Ovary (tissue), 9 donors: Measurements from ENCODE around the gene PKMYT1. TPM values are rescaled to one million over a fixed set of nuclear protein-coding genes. Genes with fewer than 3 reads are reported as not detected.

Source experiments
- DNase-seq, 5 donors: peaks; one replicate each; pipeline ENCODE4 v3.0.0-alpha.2; 2019 to 2020
- H3K27ac ChIP-seq, 2 donors: fragments of 200-600 bp; one replicate each; pipeline versions ENCODE4 v1.5.1 to v1.8.0; 2019 to 2022
- H3K27me3 ChIP-seq: fragments of 200-600 bp; one replicate; pipeline ENCODE4 v1.8.0; 2022
- H3K36me3 ChIP-seq: fragments of 200-600 bp; sonication (generic); one replicate; pipeline ENCODE4 v1.5.1; 2019
- H3K4me1 ChIP-seq: one replicate; pipeline ENCODE4 v1.8.1; 2013; ENCODE audit warnings: mild to moderate bottlenecking, moderate library complexity; ENCODE audit not compliant: insufficient read depth
- H3K4me3 ChIP-seq: fragments of 200-600 bp; sonication (generic); one replicate; pipeline ENCODE4 v1.5.1; 2017
- H3K9me3 ChIP-seq, 2 donors: fragments of 200-600 bp in 1 of 2; sonication (generic) in 1 of 2; one replicate each; pipeline versions ENCODE4 v1.5.1 to v1.8.1; 2013 to 2019; ENCODE audit warnings: mild to moderate bottlenecking in 1 of 2, moderate library complexity in 1 of 2
- EP300 ChIP-seq: sonication (generic); formaldehyde crosslinking; IDR thresholded peaks from one replicate; pipeline ENCODE4 v1.6.1; 2017; ENCODE audit warnings: antibody characterized with exemption
- POLR2A ChIP-seq: fragments of 450-650 bp; IDR thresholded peaks from one replicate; pipeline ENCODE4 v1.6.1; 2017; ENCODE audit warnings: antibody characterized with exemption, mild to moderate bottlenecking, moderate library complexity
- WGBS, 3 donors: extraction: QIAGEN DNeasy Blood & Tissue Kit in 1 of 3; methylation state at CpG; one replicate each; pipeline versions ENCODE4 v1.1.5 to v1.1.7; 2013 to 2017; 5-methylcytosine and 5-hydroxymethylcytosine counted together
- intact Hi-C, 4 donors: fragments of 100-400 bp; cut with DNase I; formaldehyde crosslinking; loops; one replicate each; pipeline versions ENCODE4 v1.11.0 to v1.15.1; 2022 to 2023
- polyA plus RNA-seq, 2 donors: library from polyadenylated mRNA; stranded (reverse); fragments of 200-250 nt in 1 of 2; fragments of 350-450 nt in 1 of 2; fragmentation: Illumina TruSeq in 1 of 2; extraction: RNeasy Lipid Tissue Mini Kit (QIAGEN cat#74804) in 1 of 2; gene quantifications; one replicate each; pipeline ENCODE4 v1.2.3, GENCODE V29; 2013 to 2014
- total RNA-seq, 7 donors: library from RNA; depleted of rRNA in 2 of 7; stranded (reverse); fragments of >200 nt in 2 of 7; fragmentation: NEBNext Ultra II Directional in 3 of 7; extraction: Animal tissue kit (Norgen Biotek cat#: 25700) in 3 of 7; gene quantifications; one replicate each; pipeline versions ENCODE4 v1.1.0 to v1.2.4, GENCODE V29; 2016 to 2023
- TF ChIP-seq, protein P1 (sequence below), 3 donors: fragments of 450-650 bp in 2 of 3; fragments of 200-600 bp in 1 of 3; IDR thresholded peaks; one replicate each; pipeline versions ENCODE4 v1.5.1 to v1.8.0; 2016 to 2022; ENCODE audit warnings: antibody characterized with exemption in 3 of 3, mild to moderate bottlenecking in 1 of 3
- donor health status: DM: no; HTN: no; CAD: no; lungs with moderate emphysema.
- donor health status: DM: no; HTN: no; CAD: no.
- donor health status: Bipolar disorder and iron deficiency.
- donor health status: DM: yes; HTN: yes; CAD: no.
- donor health status: DM: no; HTN: no; CAD: no.
- donor health status: DM: yes; HTN: yes; CAD: no.

The PKMYT1 gene
- total and polyA plus RNA-seq, 9 donors, result 0.23 to 2.6 (median 0.86) TPM; not detected in 3

DNA sequence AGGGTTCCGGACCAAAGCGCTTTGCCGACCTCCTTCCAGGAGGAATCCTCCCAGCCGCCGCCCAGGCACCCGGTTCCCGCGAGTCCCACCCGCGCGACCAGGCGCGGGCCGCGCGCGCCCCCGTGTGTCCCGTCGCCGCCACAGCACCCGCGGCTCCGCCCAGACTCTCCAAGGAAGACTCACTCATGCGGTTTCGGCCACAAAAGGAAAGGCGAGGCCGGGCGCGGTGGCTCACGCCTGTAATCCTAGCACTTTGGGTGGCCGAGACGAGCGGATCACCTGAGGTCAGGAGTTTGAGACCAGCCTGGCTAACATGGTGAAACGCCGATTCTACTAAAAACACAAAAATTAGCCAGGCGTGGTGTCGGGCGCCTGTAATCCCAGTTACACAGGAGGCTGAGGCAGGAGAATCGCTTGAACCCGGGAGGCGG lies 3.5 kb upstream of the PKMYT1 start:
- Histone ChIP-seq H3K4me3 (no peak overlapping the region), H3K4me1 (peaks cover 8% of the 10 kb centered on the region), H3K27ac (no peak overlapping the region), H3K9me3 (no peaks in the 10 kb centered on the region), H3K27me3 (no peaks in the 10 kb centered on the region), H3K36me3 (no peaks in the 10 kb centered on the region)
- peak; percentile 65 to 89 (median 80) for DNase-seq
- intact Hi-C loops, result no loop called here
- TF ChIP-seq, protein P1, sequence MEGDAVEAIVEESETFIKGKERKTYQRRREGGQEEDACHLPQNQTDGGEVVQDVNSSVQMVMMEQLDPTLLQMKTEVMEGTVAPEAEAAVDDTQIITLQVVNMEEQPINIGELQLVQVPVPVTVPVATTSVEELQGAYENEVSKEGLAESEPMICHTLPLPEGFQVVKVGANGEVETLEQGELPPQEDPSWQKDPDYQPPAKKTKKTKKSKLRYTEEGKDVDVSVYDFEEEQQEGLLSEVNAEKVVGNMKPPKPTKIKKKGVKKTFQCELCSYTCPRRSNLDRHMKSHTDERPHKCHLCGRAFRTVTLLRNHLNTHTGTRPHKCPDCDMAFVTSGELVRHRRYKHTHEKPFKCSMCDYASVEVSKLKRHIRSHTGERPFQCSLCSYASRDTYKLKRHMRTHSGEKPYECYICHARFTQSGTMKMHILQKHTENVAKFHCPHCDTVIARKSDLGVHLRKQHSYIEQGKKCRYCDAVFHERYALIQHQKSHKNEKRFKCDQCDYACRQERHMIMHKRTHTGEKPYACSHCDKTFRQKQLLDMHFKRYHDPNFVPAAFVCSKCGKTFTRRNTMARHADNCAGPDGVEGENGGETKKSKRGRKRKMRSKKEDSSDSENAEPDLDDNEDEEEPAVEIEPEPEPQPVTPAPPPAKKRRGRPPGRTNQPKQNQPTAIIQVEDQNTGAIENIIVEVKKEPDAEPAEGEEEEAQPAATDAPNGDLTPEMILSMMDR (IDR thresholded peaks at IDR 0.05), result peak; percentile 78 to 87 (median 86)
- no peak for TF ChIP-seq EP300
- 8 to 12% (median 9%) methylated on average over 42 of the region's 42 CpGs for WGBS, 3 donors

DNA sequence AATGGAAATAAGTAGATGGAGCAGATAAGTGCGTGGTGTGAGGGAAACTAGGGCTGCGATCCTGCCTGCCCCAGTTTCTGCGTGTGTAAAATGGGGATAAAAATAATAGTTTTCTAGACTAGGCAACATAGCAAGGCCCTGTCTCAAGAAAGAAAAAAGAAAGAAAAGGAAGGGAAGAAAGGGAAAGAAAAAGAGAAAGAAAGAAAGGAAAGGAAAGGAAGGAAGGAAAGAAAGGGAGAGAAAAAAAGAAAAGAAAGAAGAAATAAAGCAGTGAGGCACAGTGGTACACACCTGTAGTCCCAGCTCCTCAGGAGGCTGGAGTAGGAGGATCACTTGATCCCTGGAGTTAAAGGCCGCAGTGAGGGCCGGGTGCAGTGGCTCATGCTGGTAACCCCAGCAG lies 2.2 kb upstream of the PKMYT1 start:
- Histone ChIP-seq H3K4me3 (no peak overlapping the region), H3K36me3 (no peaks in the 10 kb centered on the region), H3K9me3 (no peaks in the 10 kb centered on the region), H3K4me1 (peaks cover 8% of the 10 kb centered on the region), H3K27me3 (no peaks in the 10 kb centered on the region), H3K27ac (no peak overlapping the region)
- WGBS, 3 donors, result 73 to 78% (median 77%) methylated on average over 5 of the region's 5 CpGs
- intact Hi-C loops, result no loop called here
- TF ChIP-seq POLR2A (no peak), EP300 (no peak)
- TF ChIP-seq, protein P1 (IDR thresholded peaks at IDR 0.05), result no peak
- no peak for DNase-seq

DNA sequence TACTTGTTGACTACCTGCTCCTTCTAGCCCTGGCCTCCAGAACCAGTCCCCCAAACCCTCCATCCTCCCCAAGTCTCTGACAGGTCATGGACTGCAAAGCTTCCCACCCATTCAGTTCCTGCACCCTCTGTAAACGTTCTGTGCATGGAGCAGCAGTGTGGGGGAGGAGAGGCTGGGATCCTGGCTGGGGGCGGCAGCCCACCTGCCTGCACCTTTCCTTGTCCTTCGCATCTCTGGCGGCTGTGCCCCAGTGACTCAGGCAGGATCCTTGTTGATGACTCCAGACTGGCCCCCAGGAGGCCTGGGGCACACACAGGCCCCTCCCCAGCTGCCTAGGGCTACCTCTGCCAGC lies 1.6 kb upstream of the PKMYT1 start:
- 59 to 66% (median 60%) methylated on average over 4 of the region's 4 CpGs for WGBS, 3 donors
- Histone ChIP-seq H3K36me3 (no peaks in the 10 kb centered on the region), H3K4me3 (no peak overlapping the region), H3K27ac (no peak overlapping the region), H3K9me3 (no peaks in the 10 kb centered on the region), H3K4me1 (peaks cover 8% of the 10 kb centered on the region), H3K27me3 (no peaks in the 10 kb centered on the region)
- intact Hi-C loops, result no loop called here
- no peak for DNase-seq
- TF ChIP-seq, protein P1 (IDR thresholded peaks at IDR 0.05), result no peak
- no peak for TF ChIP-seq EP300
- no peak for TF ChIP-seq POLR2A

DNA sequence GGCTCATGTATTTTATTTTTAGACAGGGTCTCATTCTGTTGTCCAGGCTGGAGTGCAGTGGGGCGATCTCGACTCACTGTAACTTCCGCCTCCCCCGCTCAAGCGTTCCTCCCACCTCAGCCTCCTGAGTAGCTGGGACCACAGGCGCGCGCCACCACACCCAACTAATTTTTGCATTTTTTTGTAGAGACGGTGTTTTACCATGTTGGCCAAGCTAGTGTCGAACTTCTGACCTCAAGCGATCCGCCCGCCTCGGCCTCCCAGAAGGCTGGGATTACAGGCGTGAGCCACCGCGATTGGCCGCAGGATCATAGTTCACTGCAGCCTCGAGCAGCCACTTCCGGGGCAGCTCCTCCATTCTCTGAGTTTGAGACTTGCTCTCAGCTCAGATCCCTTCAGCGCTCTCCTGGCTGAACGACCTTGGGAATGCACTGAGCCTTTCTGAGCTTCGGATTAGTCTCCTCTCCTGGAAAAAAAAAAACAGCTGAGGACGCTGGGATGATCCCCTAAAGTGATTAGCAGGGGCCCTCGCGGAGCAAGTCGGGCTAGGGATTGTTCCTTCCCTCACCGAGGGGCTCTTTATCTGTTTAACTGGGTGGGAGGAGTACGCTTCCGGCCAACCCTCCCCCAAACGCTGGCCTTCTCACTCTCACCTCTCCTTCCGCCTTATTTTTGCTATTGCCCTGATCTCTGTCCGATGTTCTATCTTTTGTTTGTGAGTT lies 1.1 kb upstream of the PKMYT1 start:
- Histone ChIP-seq H3K36me3 (no peaks in the 10 kb centered on the region), H3K4me3 (peak overlapping the region; percentile 77), H3K27me3 (no peaks in the 10 kb centered on the region), H3K27ac (no peak overlapping the region), H3K9me3 (no peaks in the 10 kb centered on the region), H3K4me1 (peaks cover 8% of the 10 kb centered on the region)
- DNase-seq, result no peak
- TF ChIP-seq POLR2A (no peak), EP300 (no peak)
- TF ChIP-seq, protein P1 (IDR thresholded peaks at IDR 0.05), result no peak
- 20 to 32% (median 29%) methylated on average over 33 of the region's 33 CpGs for WGBS, 3 donors
- intact Hi-C loops, result no loop called here
